GM21381 (cell line): ENCODE measurements around the gene BRAP.
"Not testable (repeated sequence)": the region's sequence is repeated elsewhere in the genome, so short reads cannot be mapped to it uniquely, and the experiment has no call there.

Source experiments
- ATAC-seq: cut with Tn5 transposase; IDR thresholded peaks from one replicate; pipeline ENCODE4 v1.9.1; 2021; ENCODE audit warnings: mild to moderate bottlenecking, moderate library complexity; ENCODE audit not compliant: unreplicated experiment

BRAP gene

DNA sequence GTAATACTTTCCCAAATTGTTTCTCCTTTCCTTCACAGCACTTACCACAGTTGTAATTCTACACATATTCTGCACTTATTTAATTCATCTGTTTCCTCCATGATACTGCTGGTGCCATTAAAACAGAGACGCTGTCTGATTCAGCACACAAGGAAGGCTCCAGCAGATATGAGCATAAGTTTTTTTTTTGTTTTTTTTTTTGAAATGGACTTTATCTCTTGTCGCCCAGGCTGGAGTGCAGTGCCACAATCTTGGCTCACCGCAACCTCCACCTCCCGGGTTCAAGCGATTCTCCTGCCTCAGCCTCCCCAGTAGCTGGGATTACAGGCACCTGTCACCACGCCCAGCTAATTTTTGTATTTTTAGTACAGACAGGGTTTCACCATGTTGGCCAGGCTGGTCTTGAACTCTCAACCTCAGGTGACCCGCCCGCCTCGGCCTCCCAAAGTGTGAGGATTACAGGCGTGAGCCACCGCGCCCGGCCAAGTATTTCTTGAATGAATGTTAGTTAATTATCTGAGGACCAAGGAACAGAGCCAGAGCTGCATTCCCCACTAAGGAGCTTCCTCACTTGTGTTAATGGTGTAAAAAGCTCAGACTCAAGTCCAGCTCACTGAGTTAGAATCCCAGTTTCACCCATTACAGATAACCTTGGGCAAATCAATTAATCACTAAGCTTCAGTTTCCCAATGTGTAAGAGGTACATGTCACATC, 1.1 kb downstream of the BRAP start:
- not testable (repeated sequence) for ATAC-seq

DNA sequence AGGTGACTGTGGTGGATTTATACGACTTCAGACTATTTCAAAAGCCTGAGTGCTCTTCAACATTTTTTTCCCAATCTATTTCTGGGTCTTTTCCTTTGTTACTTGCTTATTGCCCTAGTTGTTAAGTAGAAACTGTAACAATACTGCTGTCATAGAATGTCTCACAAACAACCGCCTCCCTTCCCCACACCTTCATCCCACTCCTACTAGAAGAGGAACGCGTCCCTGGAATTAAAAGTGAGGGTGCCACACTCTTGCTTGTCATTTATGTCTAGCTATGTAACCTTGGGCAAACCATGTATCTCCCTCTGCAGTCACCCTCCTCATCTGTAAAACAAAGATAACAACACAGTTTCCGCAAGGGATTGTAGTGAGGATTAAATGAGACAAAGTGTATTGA, 8.6 kb downstream of the BRAP start:
- ATAC-seq = no peak

GRCh38 chr12:111673503-111673902, 12.3 kb downstream of the BRAP start:
- no peak for ATAC-seq

GRCh38 chr12:111672822-111673381, 12.9 kb downstream of the BRAP start:
- ATAC-seq = no peak

- no peak for ATAC-seq
These were observed 20.5 kb downstream of the BRAP start for GRCh38 chr12:111664961-111665865.

- ATAC-seq = no peak
These were observed 21.3 kb downstream of the BRAP start for GRCh38 chr12:111664499-111664898.

- ATAC-seq = no peak
These were observed 29.7 kb downstream of the BRAP start for GRCh38 chr12:111656016-111656415.

GRCh38 chr12:111655356-111655755, 30.4 kb downstream of the BRAP start:
- ATAC-seq = no peak

DNA sequence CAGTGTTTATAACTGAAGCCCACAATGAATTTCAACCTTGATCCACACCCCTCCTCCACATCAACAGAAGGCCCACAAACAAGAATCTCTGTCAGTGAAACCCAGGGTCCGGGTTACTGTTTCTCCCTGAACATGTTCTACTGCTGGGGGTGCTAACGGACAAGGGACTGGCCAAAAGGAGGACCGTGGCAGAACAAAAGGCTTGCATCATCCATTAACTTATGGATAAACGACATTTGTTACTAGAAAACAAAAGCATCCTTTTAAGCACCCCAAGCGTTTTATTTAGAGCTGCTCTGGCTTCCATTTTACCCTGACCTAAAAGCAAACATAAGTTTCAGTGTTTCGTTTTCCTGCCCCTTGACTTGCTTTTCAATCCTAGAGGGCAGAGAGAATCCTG, 32.2 kb downstream of the BRAP start:
- ATAC-seq = no peak

DNA sequence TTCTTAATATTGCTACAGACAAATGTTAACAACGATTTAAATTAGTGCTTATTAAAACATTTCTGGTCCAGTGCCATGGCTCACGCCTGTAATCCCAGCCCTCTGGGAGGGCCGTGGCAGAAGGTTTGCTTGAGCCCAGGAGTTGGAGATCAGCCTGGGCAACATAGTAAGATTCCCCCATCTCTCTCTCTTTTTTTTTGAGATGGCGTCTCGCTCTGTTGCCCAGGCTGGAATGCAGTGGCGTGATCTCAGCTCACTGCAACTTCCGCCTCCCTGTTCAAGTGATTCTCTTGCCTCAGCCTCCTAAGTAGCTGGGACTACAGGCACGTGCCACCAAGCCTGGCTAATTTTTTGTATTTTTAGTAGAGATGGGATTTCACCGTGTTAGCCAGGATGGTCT, 33.2 kb downstream of the BRAP start:
- ATAC-seq = not testable (repeated sequence)

GRCh38 chr12:111650912-111651311, 34.8 kb downstream of the BRAP start:
- ATAC-seq = no peak

DNA sequence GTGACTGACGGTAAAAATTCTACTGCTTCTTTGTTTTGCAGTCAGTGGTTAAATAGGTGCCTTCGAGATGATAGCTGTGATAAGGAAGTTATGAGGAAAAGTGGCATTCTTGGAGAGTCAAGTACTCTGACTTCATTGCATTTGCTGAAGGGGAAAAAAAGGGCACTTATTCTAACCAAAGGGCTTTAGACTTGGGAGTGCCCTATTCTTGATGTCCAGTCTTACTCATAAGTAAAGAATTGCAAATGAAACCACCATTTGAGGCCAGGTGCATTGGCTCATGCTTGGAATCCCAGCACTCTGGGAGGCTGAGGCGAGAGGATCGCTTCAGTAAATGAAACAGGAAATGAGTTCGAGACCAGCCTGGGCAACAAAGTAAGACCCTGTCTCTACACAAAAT, 40.3 kb downstream of the BRAP start:
- no peak for ATAC-seq

DNA sequence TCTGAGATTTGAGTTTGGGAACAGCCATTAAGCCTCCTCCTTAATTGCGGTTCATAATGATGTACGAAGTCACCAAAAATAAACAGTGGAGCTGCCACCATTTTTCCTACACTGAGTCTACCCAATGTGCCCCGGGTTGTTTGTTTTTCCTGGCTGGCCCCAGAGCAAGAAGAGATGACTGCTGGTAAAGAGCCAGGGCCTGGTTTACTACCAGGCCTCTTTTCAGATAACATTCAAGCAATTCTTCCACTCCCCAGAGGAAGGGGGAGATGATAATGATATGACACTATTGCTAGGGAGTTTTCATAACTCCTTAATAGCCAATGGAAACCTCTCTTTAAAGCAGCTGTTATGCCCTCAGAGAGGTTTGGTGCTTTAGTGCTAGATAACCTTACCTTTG, 42.3 kb downstream of the BRAP start:
- ATAC-seq = no peak

DNA sequence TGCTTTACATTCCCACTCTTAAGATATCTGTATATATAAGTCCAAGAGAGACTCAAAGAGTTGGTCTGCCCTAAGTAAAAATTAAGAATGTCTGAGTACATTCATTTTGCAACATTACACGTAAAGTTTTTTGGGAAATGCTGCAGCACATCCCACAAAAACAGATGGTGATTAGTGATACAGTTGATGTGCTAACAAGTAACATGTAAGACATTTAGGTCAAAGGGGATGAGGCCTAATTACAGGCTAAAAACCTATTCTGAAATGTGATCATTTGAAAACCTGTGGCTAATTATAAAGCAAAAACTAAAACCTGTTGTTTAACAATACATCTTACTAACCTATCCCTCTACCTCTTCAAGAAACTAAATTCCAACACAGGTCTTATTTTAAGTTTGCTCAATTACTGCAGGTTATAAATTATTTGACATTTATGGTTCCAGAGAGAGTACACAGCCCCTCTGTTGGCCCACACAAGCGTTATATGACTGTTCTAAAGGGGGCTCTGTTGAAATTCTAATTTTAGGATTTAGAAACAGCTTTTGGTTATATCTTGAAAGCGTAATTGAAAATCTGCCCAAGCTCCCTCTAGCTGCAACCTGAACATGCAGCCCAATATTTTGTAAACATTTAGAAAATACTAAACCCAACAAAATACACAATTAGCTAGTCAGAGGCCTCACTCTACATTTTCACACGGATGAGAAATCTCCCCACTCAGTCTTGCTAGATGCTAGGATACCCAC, 42.9 kb downstream of the BRAP start:
- no peak for ATAC-seq

DNA sequence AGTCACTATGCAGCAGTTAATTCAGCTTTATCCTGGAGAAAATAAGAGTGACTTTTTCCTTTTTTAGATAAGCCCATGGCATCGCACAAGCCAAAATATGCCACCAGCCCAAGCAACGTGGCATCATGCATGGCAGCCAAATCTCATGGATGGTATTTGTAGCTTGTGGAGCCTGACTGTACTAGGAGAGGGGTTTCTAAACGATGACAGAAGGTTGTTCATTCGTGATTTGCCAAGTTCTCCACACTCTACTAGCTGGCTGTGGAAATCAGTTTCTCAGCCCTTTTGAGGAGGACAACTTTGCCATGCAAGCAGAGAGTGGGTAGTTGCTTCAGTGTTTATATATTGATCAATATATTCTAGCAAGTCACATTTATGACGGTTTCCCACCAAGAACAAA, 45.2 kb downstream of the BRAP start:
- no peak for ATAC-seq

DNA sequence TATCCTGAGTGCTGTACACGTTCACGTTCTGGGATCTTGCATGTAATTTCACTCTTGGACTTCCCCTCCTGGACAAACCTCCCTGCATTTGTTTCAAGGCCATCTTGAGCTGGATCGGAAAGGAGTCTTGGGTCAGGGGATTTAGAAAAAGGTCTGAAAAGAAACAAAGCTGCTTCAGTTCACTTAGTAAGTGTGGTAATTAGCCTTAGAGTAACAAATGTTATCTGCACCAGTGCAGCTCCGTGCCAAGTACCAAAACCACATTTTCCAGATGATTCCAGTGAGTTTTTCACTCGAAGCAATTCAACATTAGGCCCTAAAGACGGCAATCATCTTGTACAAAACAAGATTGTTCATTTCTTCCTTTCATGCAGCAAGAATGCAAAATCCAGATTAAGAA, 47.2 kb downstream of the BRAP start:
- no peak for ATAC-seq

GRCh38 chr12:111636209-111636945, 49.4 kb downstream of the BRAP start:
- ATAC-seq = no peak

DNA sequence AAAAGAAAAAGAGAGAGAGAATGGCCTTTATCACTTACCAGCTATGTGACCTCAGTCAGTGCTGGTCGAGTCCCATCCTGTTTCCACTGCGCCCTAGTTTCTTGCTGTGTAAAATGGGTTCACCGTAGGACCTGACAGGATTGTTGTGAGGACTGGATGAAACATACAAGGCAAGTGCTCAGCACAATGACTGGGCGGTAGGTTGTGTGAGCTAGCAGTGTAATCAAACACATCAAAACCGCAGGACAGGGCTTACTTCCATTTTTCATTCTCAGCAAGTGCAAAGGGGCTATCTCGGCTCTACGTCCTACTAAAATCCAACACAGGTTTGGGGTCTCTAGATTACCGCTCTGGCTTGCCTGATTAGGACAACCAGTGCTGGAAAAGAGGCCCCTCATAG, 50.2 kb downstream of the BRAP start:
- ATAC-seq = no peak

- no peak for ATAC-seq
These were observed 57.1 kb downstream of the BRAP start for GRCh38 chr12:111628505-111629260.

- no peak for ATAC-seq
These were observed 59.5 kb downstream of the BRAP start for GRCh38 chr12:111626230-111626629.
